ENCODE results near the gene ABCC6.
"Not testable (repeated sequence)": the region's sequence is repeated elsewhere in the genome, so short reads cannot be mapped to it uniquely, and the experiment has no call there.

Gene ABCC6

GRCh38 chr16:16259971-16260370 is 36.7 kb upstream of the ABCC6 start:
- not testable (repeated sequence) for H3K4me1 ChIP-seq (ENCODE audit: insufficient read depth, low read length); H4K20me1 ChIP-seq (ENCODE audit: insufficient read depth, low read length); H2AFZ ChIP-seq (ENCODE audit: low read depth, low read length); H3K27ac ChIP-seq (ENCODE audit: low read length); H3K27me3 ChIP-seq (ENCODE audit: insufficient read depth, low read length, poor library complexity); H3K9me3 ChIP-seq (ENCODE audit: insufficient read depth, low read length, severe bottlenecking); H3K79me2 ChIP-seq (ENCODE audit: insufficient read depth, low read length); H3K9ac ChIP-seq (ENCODE audit: low read depth, low read length); DNase-seq; H3K36me3 ChIP-seq (ENCODE audit: insufficient read depth, low read length); H3K4me2 ChIP-seq (ENCODE audit: insufficient read depth, low read length); ATAC-seq (ENCODE audit: insufficient read depth, low read depth); H3K4me3 ChIP-seq (ENCODE audit: low read depth in 1 of 2, low read length in 2 of 2)

GRCh38 chr16:16258822-16259221 is 35.5 kb upstream of the ABCC6 start:
- ATAC-seq (ENCODE audit: insufficient read depth, low read depth); H3K36me3 ChIP-seq (ENCODE audit: insufficient read depth, low read length); H2AFZ ChIP-seq (ENCODE audit: low read depth, low read length); H3K79me2 ChIP-seq (ENCODE audit: insufficient read depth, low read length); H3K9me3 ChIP-seq (ENCODE audit: insufficient read depth, low read length, severe bottlenecking); H3K4me1 ChIP-seq (ENCODE audit: insufficient read depth, low read length); DNase-seq; H3K4me2 ChIP-seq (ENCODE audit: insufficient read depth, low read length); H3K27me3 ChIP-seq (ENCODE audit: insufficient read depth, low read length, poor library complexity); H3K9ac ChIP-seq (ENCODE audit: low read depth, low read length); H4K20me1 ChIP-seq (ENCODE audit: insufficient read depth, low read length); H3K27ac ChIP-seq (ENCODE audit: low read length); H3K4me3 ChIP-seq (ENCODE audit: low read depth in 1 of 2, low read length in 2 of 2): not testable (repeated sequence)

- H2AFZ ChIP-seq (ENCODE audit: low read depth, low read length); H3K9ac ChIP-seq (ENCODE audit: low read depth, low read length); DNase-seq; ATAC-seq (ENCODE audit: insufficient read depth, low read depth); H3K9me3 ChIP-seq (ENCODE audit: insufficient read depth, low read length, severe bottlenecking); H3K36me3 ChIP-seq (ENCODE audit: insufficient read depth, low read length); H4K20me1 ChIP-seq (ENCODE audit: insufficient read depth, low read length); H3K4me1 ChIP-seq (ENCODE audit: insufficient read depth, low read length); H3K4me2 ChIP-seq (ENCODE audit: insufficient read depth, low read length); H3K27me3 ChIP-seq (ENCODE audit: insufficient read depth, low read length, poor library complexity); H3K27ac ChIP-seq (ENCODE audit: low read length); H3K79me2 ChIP-seq (ENCODE audit: insufficient read depth, low read length); H3K4me3 ChIP-seq (ENCODE audit: low read depth in 1 of 2, low read length in 2 of 2): not testable (repeated sequence)
Observed at GRCh38 chr16:16257301-16257923, 34.1 kb upstream of the ABCC6 start.

- not testable (repeated sequence) for DNase-seq; H3K4me2 ChIP-seq (ENCODE audit: insufficient read depth, low read length); H4K20me1 ChIP-seq (ENCODE audit: insufficient read depth, low read length); H3K4me1 ChIP-seq (ENCODE audit: insufficient read depth, low read length); H3K9ac ChIP-seq (ENCODE audit: low read depth, low read length); H3K9me3 ChIP-seq (ENCODE audit: insufficient read depth, low read length, severe bottlenecking); ATAC-seq (ENCODE audit: insufficient read depth, low read depth); H2AFZ ChIP-seq (ENCODE audit: low read depth, low read length); H3K27ac ChIP-seq (ENCODE audit: low read length); H3K79me2 ChIP-seq (ENCODE audit: insufficient read depth, low read length); H3K36me3 ChIP-seq (ENCODE audit: insufficient read depth, low read length); H3K27me3 ChIP-seq (ENCODE audit: insufficient read depth, low read length, poor library complexity); H3K4me3 ChIP-seq (ENCODE audit: low read depth in 1 of 2, low read length in 2 of 2)
Observed at GRCh38 chr16:16252377-16252776, 29.1 kb upstream of the ABCC6 start.

- H3K9me3 ChIP-seq (ENCODE audit: insufficient read depth, low read length, severe bottlenecking); H3K27me3 ChIP-seq (ENCODE audit: insufficient read depth, low read length, poor library complexity); H4K20me1 ChIP-seq (ENCODE audit: insufficient read depth, low read length); H3K27ac ChIP-seq (ENCODE audit: low read length); H3K36me3 ChIP-seq (ENCODE audit: insufficient read depth, low read length); ATAC-seq (ENCODE audit: insufficient read depth, low read depth); H3K9ac ChIP-seq (ENCODE audit: low read depth, low read length); DNase-seq; H3K4me1 ChIP-seq (ENCODE audit: insufficient read depth, low read length); H3K79me2 ChIP-seq (ENCODE audit: insufficient read depth, low read length); H2AFZ ChIP-seq (ENCODE audit: low read depth, low read length); H3K4me3 ChIP-seq (ENCODE audit: low read depth in 1 of 2, low read length in 2 of 2); H3K4me2 ChIP-seq (ENCODE audit: insufficient read depth, low read length): not testable (repeated sequence)
Observed at GRCh38 chr16:16249621-16250330, 26.5 kb upstream of the ABCC6 start.

- H3K4me3 ChIP-seq (ENCODE audit: low read depth in 1 of 2, low read length in 2 of 2); H3K27ac ChIP-seq (ENCODE audit: low read length); H3K79me2 ChIP-seq (ENCODE audit: insufficient read depth, low read length); H4K20me1 ChIP-seq (ENCODE audit: insufficient read depth, low read length); ATAC-seq (ENCODE audit: insufficient read depth, low read depth); DNase-seq; H3K27me3 ChIP-seq (ENCODE audit: insufficient read depth, low read length, poor library complexity); H3K36me3 ChIP-seq (ENCODE audit: insufficient read depth, low read length); H3K4me2 ChIP-seq (ENCODE audit: insufficient read depth, low read length); H3K9me3 ChIP-seq (ENCODE audit: insufficient read depth, low read length, severe bottlenecking); H3K9ac ChIP-seq (ENCODE audit: low read depth, low read length); H2AFZ ChIP-seq (ENCODE audit: low read depth, low read length); H3K4me1 ChIP-seq (ENCODE audit: insufficient read depth, low read length): not testable (repeated sequence)
Observed at GRCh38 chr16:16247439-16247838, 24.1 kb upstream of the ABCC6 start.

GRCh38 chr16:16246578-16247262 is 23.4 kb upstream of the ABCC6 start:
- not testable (repeated sequence) for H3K4me2 ChIP-seq (ENCODE audit: insufficient read depth, low read length)

GRCh38 chr16:16243886-16244285 is 20.6 kb upstream of the ABCC6 start:
- not testable (repeated sequence) for H3K9ac ChIP-seq (ENCODE audit: low read depth, low read length); H3K27ac ChIP-seq (ENCODE audit: low read length); H3K79me2 ChIP-seq (ENCODE audit: insufficient read depth, low read length); H3K4me3 ChIP-seq (ENCODE audit: low read depth in 1 of 2, low read length in 2 of 2); H3K36me3 ChIP-seq (ENCODE audit: insufficient read depth, low read length); H3K4me1 ChIP-seq (ENCODE audit: insufficient read depth, low read length); ATAC-seq (ENCODE audit: insufficient read depth, low read depth); H2AFZ ChIP-seq (ENCODE audit: low read depth, low read length); H3K27me3 ChIP-seq (ENCODE audit: insufficient read depth, low read length, poor library complexity); H3K4me2 ChIP-seq (ENCODE audit: insufficient read depth, low read length); H3K9me3 ChIP-seq (ENCODE audit: insufficient read depth, low read length, severe bottlenecking); DNase-seq; H4K20me1 ChIP-seq (ENCODE audit: insufficient read depth, low read length)

More at GRCh38 chr16:16246578-16247262, 23.4 kb upstream of the ABCC6 start:
- H3K27ac ChIP-seq (ENCODE audit: low read length); H3K27me3 ChIP-seq (ENCODE audit: insufficient read depth, low read length, poor library complexity); H3K36me3 ChIP-seq (ENCODE audit: insufficient read depth, low read length); H3K9me3 ChIP-seq (ENCODE audit: insufficient read depth, low read length, severe bottlenecking); ATAC-seq (ENCODE audit: insufficient read depth, low read depth); DNase-seq; H3K79me2 ChIP-seq (ENCODE audit: insufficient read depth, low read length); H3K4me1 ChIP-seq (ENCODE audit: insufficient read depth, low read length); H4K20me1 ChIP-seq (ENCODE audit: insufficient read depth, low read length); H3K4me3 ChIP-seq (ENCODE audit: low read depth in 1 of 2, low read length in 2 of 2); H3K9ac ChIP-seq (ENCODE audit: low read depth, low read length); H2AFZ ChIP-seq (ENCODE audit: low read depth, low read length): not testable (repeated sequence)
